ENCODE results near the gene CEP63.

DNA sequence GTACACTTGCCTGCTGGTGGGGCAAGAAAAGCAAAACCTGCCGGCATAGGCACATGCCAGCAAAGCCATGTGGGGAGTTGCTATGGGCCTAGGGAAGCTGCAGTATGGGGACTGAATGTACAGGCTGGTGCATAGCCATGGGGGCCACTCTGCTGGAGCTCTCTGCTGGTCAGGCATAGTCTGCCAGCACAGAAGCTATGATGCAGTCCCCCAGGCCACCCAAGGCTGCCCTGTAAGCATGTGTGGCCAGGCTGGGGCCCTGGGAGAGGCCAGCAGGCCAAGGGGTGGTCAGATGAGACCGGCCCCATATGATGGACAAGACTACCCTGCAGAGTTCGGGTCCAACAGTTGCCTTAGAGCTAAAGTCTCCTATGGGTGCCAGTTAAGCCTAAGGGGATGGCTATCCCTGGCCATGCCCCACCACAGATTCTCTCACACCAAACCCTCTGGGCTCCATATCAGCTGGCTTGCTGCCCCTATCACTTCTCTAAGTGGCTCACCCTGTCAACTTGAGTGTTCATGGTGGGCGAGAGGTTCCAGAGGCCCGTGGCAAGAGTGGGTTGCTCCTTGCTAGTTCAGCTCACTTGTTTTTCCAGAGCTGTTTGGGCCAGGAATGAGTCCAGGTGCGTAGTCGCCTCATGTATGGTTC lies 41.8 kb downstream of the CEP63 start:
- TF ChIP-seq, protein P1, sequence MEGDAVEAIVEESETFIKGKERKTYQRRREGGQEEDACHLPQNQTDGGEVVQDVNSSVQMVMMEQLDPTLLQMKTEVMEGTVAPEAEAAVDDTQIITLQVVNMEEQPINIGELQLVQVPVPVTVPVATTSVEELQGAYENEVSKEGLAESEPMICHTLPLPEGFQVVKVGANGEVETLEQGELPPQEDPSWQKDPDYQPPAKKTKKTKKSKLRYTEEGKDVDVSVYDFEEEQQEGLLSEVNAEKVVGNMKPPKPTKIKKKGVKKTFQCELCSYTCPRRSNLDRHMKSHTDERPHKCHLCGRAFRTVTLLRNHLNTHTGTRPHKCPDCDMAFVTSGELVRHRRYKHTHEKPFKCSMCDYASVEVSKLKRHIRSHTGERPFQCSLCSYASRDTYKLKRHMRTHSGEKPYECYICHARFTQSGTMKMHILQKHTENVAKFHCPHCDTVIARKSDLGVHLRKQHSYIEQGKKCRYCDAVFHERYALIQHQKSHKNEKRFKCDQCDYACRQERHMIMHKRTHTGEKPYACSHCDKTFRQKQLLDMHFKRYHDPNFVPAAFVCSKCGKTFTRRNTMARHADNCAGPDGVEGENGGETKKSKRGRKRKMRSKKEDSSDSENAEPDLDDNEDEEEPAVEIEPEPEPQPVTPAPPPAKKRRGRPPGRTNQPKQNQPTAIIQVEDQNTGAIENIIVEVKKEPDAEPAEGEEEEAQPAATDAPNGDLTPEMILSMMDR (IDR thresholded peaks at IDR 0.05; ENCODE audit: low read depth, low read length) = no peak
- no peak for TF ChIP-seq POLR2A (IDR thresholded peaks at IDR 0.05; ENCODE audit: extremely low read depth, insufficient read length)

Data from NB4 (cell line).